Neural cell (in vitro differentiated cells): ENCODE data around the gene TGM5.

Source experiments
- EP300 ChIP-seq: fragments of 450-650 bp; conservative IDR thresholded peaks from 2 replicates; pipeline ENCODE4 v1.6.1; 2014; ENCODE audit warnings: antibody characterized with exemption, mild to moderate bottlenecking, moderate library complexity; ENCODE audit not compliant: poor library complexity, severe bottlenecking
- EZH2 ChIP-seq: fragments of 200-600, 300-800 bp; shearing (Covaris generic), sonication (generic); IDR thresholded peaks from 2 replicates; pipeline ENCODE4 v1.6.1; 2014; ENCODE audit warnings: antibody characterized with exemption, low read length, borderline replicate concordance, mild to moderate bottlenecking; ENCODE audit not compliant: insufficient read depth, poor library complexity, severe bottlenecking
- POLR2AphosphoS5 ChIP-seq: IDR thresholded peaks from 2 replicates; pipeline ENCODE4 v1.6.1; 2012
- RAD21 ChIP-seq: fragments of 450-650 bp; conservative IDR thresholded peaks from 2 replicates; pipeline ENCODE4 v1.6.1; 2014; ENCODE audit warnings: antibody characterized with exemption, mild to moderate bottlenecking, moderate library complexity
- TF ChIP-seq, protein P1 (sequence below): fragments of 450-650 bp; IDR thresholded peaks from 2 replicates; pipeline ENCODE4 v1.5.1; 2014; ENCODE audit warnings: antibody characterized with exemption, mild to moderate bottlenecking, moderate library complexity; ENCODE audit not compliant: poor library complexity, severe bottlenecking

DNA sequence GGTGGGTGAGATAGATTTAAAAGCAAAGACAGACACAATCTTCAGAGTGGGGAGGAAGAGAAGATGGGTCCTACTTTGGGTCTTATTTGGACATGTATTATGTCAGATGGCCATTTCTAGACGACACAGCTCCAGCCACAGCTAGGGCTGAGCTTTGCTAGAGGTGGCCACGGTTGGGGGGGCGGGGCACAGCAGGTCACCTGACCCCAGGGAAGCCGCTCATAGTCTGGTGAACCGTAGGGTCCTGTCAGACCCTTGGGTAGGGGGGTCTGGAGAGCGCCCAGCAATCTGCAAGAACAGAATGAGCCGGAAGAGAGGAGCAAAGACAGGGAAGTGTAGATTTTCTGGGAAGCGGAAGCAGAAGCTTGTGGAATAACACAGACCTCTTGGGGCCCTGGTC lies 52.6 kb downstream of the TGM5 start:
- no peak for TF ChIP-seq RAD21
- TF ChIP-seq, protein P1, sequence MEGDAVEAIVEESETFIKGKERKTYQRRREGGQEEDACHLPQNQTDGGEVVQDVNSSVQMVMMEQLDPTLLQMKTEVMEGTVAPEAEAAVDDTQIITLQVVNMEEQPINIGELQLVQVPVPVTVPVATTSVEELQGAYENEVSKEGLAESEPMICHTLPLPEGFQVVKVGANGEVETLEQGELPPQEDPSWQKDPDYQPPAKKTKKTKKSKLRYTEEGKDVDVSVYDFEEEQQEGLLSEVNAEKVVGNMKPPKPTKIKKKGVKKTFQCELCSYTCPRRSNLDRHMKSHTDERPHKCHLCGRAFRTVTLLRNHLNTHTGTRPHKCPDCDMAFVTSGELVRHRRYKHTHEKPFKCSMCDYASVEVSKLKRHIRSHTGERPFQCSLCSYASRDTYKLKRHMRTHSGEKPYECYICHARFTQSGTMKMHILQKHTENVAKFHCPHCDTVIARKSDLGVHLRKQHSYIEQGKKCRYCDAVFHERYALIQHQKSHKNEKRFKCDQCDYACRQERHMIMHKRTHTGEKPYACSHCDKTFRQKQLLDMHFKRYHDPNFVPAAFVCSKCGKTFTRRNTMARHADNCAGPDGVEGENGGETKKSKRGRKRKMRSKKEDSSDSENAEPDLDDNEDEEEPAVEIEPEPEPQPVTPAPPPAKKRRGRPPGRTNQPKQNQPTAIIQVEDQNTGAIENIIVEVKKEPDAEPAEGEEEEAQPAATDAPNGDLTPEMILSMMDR = no peak
- no peak for TF ChIP-seq EP300
- TF ChIP-seq POLR2AphosphoS5 = no peak
- no peak for TF ChIP-seq EZH2
